HEK293 (cell line): Measurements from ENCODE around the gene KY.
"Not testable (repeated sequence)": the region's sequence is repeated elsewhere in the genome, so short reads cannot be mapped to it uniquely, and the experiment has no call there.

ENCODE experiments used
- CTCF ChIA-PET: fragments of 350-600 bp; formaldehyde crosslinking; extraction: SDS; loops from one replicate; lab custom pipeline; 2021; ENCODE audit warnings: antibody characterized with exemption; lab: Yijun Ruan, JAX
- POLR2A ChIA-PET: fragments of 300-600 bp; formaldehyde crosslinking; extraction: SDS; loops from one replicate; lab custom pipeline; 2020; ENCODE audit warnings: antibody characterized with exemption, inconsistent platforms; lab: Yijun Ruan, JAX
- H3K27ac ChIP-seq: fragments of 200-500 bp; sonication (Bioruptor generic); 2 replicates; pipeline ENCODE4 v1.5.1; 2014; ENCODE audit warnings: low read depth, low read length, control low read depth, inconsistent platforms; ENCODE audit errors: extremely low read depth
- H3K36me3 ChIP-seq, 2 experiments: fragments of 200-500 bp in 1 of 2; sonication (Bioruptor generic) in 1 of 2; 1 replicate in 1 of 2; 2 replicates in 1 of 2; pipeline ENCODE4 v1.5.1; 2014 to 2017; ENCODE audit warnings: inconsistent platforms in 2 of 2, low read length in 2 of 2; ENCODE audit not compliant: control insufficient read depth in 2 of 2, insufficient read depth in 1 of 2
- H3K4me1 ChIP-seq: fragments of 200-500 bp; sonication (Bioruptor generic); 2 replicates; pipeline ENCODE4 v1.5.1; 2014; ENCODE audit warnings: mild to moderate bottlenecking, low read length, inconsistent platforms; ENCODE audit not compliant: control insufficient read depth, insufficient read depth
- H3K4me3 ChIP-seq: 2 replicates; pipeline ENCODE4 v1.5.1; 2011; ENCODE audit warnings: low read depth, mild to moderate bottlenecking, control low read depth, low read length, moderate library complexity
- H3K9me3 ChIP-seq: fragments of 200-500 bp; sonication (Bioruptor generic); 2 replicates; pipeline ENCODE4 v1.5.1; 2014; ENCODE audit warnings: low read depth, low read length, inconsistent platforms; ENCODE audit not compliant: control insufficient read depth, insufficient read depth
- GLI4 ChIP-seq: fragments of 450-650 bp; formaldehyde crosslinking; IDR thresholded peaks from 2 replicates; pipeline ENCODE4 v1.5.1; 2016; ENCODE audit warnings: missing biosample characterization, missing genetic modification characterization
- GLIS1 ChIP-seq: fragments of 450-650 bp; formaldehyde crosslinking; IDR thresholded peaks from 2 replicates; pipeline ENCODE4 v1.5.1; 2016; ENCODE audit warnings: missing biosample characterization, missing genetic modification characterization
- MYNN ChIP-seq: fragments of 450-650 bp; formaldehyde crosslinking; IDR thresholded peaks from 2 replicates; pipeline ENCODE4 v1.5.1; 2016; ENCODE audit warnings: missing biosample characterization, missing genetic modification characterization, borderline replicate concordance
- SALL2 ChIP-seq: fragments of 450-650 bp; formaldehyde crosslinking; IDR thresholded peaks from 2 replicates; pipeline ENCODE4 v1.5.0; 2017; ENCODE audit warnings: missing biosample characterization, mild to moderate bottlenecking, missing genetic modification characterization, borderline replicate concordance
- ZBTB1 ChIP-seq: fragments of 450-650 bp; formaldehyde crosslinking; IDR thresholded peaks from 2 replicates; pipeline ENCODE4 v1.5.1; 2016; ENCODE audit warnings: missing biosample characterization, missing genetic modification characterization
- ZFP41 ChIP-seq: fragments of 450-650 bp; formaldehyde crosslinking; IDR thresholded peaks from 2 replicates; pipeline ENCODE4 v1.5.1; 2016; ENCODE audit warnings: missing biosample characterization, missing genetic modification characterization, borderline replicate concordance
- ZIC2 ChIP-seq: fragments of 450-650 bp; formaldehyde crosslinking; IDR thresholded peaks from 2 replicates; pipeline ENCODE4 v1.5.1; 2016; ENCODE audit warnings: missing biosample characterization, missing genetic modification characterization
- ZNF132 ChIP-seq: fragments of 450-650 bp; formaldehyde crosslinking; IDR thresholded peaks from 2 replicates; pipeline ENCODE4 v1.5.1; 2017; ENCODE audit warnings: missing biosample characterization, missing genetic modification characterization, borderline replicate concordance
- ZNF133 ChIP-seq: fragments of 450-650 bp; formaldehyde crosslinking; IDR thresholded peaks from 2 replicates; pipeline ENCODE4 v1.5.1; 2016; ENCODE audit warnings: missing biosample characterization, missing genetic modification characterization
- ZNF24 ChIP-seq: fragments of 450-650 bp; formaldehyde crosslinking; IDR thresholded peaks from 2 replicates; pipeline ENCODE4 v1.5.1; 2016; ENCODE audit warnings: missing biosample characterization, missing genetic modification characterization
- ZNF423 ChIP-seq: fragments of 450-650 bp; formaldehyde crosslinking; IDR thresholded peaks from 2 replicates; pipeline ENCODE4 v1.5.1; 2016; ENCODE audit warnings: missing biosample characterization, missing genetic modification characterization
- ZNF521 ChIP-seq: fragments of 450-650 bp; formaldehyde crosslinking; IDR thresholded peaks from 2 replicates; pipeline ENCODE4 v1.5.1; 2017; ENCODE audit warnings: missing biosample characterization, mild to moderate bottlenecking, missing genetic modification characterization
- ZNF555 ChIP-seq: fragments of 450-650 bp; formaldehyde crosslinking; conservative IDR thresholded peaks from 2 replicates; pipeline ENCODE4 v1.5.1; 2017; ENCODE audit warnings: missing biosample characterization, mild to moderate bottlenecking, missing genetic modification characterization, inconsistent platforms
- ZNF585B ChIP-seq: fragments of 450-650 bp; formaldehyde crosslinking; IDR thresholded peaks from 2 replicates; pipeline ENCODE4 v1.5.1; 2016; ENCODE audit warnings: missing biosample characterization, missing genetic modification characterization
- TF ChIP-seq, protein P1 (sequence below): fragments of 450-650 bp; formaldehyde crosslinking; IDR thresholded peaks from 2 replicates; pipeline ENCODE4 v1.5.1; 2017; ENCODE audit warnings: missing biosample characterization, missing genetic modification characterization
- TF ChIP-seq, protein P2 (sequence below): fragments of 450-650 bp; formaldehyde crosslinking; IDR thresholded peaks from 2 replicates; pipeline ENCODE4 v1.5.1; 2017; ENCODE audit warnings: missing biosample characterization, mild to moderate bottlenecking, missing genetic modification characterization, moderate library complexity
- TF ChIP-seq, protein P3 (sequence below): fragments of 450-650 bp; formaldehyde crosslinking; IDR thresholded peaks from 2 replicates; pipeline ENCODE4 v1.5.1; 2016; ENCODE audit warnings: missing biosample characterization, missing genetic modification characterization, low read depth
- TF ChIP-seq, protein P4 (sequence below): fragments of 450-650 bp; formaldehyde crosslinking; IDR thresholded peaks from 2 replicates; pipeline ENCODE4 v1.5.1; 2016; ENCODE audit warnings: missing biosample characterization, missing genetic modification characterization

Gene KY

DNA sequence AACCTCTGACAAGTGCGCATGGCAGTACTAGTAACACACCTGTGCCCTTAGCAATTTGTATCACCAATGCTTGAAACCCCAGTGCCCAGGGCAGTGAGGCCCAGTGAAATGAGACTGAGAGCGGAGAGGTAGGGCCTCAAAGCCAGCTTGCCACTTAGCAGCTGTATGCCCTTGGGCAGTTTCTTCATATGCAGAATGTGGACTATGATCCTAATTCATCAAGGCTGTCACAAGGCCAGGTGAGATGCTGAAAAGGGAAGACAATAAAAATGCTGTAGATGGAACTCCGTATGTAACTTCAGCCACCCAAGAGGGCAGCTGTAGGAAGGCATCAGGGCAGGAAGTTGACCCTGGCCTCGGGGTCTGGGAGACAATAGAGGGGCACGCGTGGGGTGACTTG lies 74.4 kb downstream of the KY start (continued):
- TF ChIP-seq SALL2 (tag by site-specific recombination) (no peak), GLI4 (tag by site-specific recombination) (no peak), ZBTB1 (tag by site-specific recombination) (no peak), ZNF133 (tag by site-specific recombination) (no peak), ZNF423 (tag by site-specific recombination) (no peak), ZNF555 (tag by site-specific recombination) (no peak), ZNF24 (tag by site-specific recombination) (no peak), MYNN (no peak)
- TF ChIP-seq, protein P1, sequence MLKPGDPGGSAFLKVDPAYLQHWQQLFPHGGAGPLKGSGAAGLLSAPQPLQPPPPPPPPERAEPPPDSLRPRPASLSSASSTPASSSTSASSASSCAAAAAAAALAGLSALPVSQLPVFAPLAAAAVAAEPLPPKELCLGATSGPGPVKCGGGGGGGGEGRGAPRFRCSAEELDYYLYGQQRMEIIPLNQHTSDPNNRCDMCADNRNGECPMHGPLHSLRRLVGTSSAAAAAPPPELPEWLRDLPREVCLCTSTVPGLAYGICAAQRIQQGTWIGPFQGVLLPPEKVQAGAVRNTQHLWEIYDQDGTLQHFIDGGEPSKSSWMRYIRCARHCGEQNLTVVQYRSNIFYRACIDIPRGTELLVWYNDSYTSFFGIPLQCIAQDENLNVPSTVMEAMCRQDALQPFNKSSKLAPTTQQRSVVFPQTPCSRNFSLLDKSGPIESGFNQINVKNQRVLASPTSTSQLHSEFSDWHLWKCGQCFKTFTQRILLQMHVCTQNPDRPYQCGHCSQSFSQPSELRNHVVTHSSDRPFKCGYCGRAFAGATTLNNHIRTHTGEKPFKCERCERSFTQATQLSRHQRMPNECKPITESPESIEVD (tag by site-specific recombination): no peak
- TF ChIP-seq, protein P2, sequence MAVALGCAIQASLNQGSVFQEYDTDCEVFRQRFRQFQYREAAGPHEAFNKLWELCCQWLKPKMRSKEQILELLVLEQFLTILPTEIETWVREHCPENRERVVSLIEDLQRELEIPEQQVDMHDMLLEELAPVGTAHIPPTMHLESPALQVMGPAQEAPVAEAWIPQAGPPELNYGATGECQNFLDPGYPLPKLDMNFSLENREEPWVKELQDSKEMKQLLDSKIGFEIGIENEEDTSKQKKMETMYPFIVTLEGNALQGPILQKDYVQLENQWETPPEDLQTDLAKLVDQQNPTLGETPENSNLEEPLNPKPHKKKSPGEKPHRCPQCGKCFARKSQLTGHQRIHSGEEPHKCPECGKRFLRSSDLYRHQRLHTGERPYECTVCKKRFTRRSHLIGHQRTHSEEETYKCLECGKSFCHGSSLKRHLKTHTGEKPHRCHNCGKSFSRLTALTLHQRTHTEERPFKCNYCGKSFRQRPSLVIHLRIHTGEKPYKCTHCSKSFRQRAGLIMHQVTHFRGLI (tag by site-specific recombination): no peak
- TF ChIP-seq, all 188 proteins: peak for 0

DNA sequence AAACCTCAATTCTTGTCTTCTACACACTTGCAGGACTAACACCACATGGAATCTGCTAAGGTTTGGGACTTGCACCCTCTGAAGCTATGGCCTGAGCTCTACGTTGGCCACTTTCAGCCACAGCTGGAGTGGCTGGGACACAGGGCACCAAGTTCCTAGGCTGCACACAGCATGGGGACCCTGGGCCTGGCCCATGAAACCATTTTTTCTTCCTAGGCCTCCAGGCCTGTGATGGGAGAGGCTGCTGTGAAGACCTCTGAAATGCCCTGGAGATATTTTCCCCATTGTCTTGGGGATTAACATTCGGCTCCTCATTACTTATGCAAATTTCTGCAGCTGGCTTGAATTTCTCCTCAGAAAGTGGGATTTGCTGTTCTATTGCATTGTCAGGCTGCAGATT lies 80.9 kb downstream of the KY start:
- TF ChIP-seq ZNF585B (tag by site-specific recombination): peak; percentile 82
- H3K27ac ChIP-seq, H3K4me3 ChIP-seq, H3K4me1 ChIP-seq, H3K36me3 ChIP-seq, H3K9me3 ChIP-seq, CTCF ChIA-PET, POLR2A ChIA-PET: not testable (repeated sequence)

DNA sequence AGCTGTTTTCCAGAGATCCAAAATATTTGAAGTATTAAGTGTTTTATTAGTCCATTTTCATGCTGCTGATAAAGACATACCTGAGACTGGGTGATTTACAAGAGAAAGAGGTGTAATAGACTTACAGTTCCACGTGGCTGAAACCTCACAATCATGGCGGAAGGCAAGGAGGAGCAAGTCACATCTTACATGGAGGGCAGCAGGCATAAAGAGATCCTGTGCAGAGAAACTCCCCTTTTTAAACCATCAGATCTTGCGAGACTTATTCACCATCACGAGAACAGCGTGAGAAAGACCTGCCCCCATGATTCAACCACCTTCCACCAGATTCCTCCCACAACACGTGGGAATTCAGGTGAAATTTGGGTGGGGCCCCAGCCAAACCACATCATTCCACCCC lies 82.0 kb downstream of the KY start:
- H3K4me1 ChIP-seq: no peaks in the 10 kb centered on the region
- POLR2A ChIA-PET: no interaction called here
- no peaks in the 10 kb centered on the region for H3K9me3 ChIP-seq
- no peak overlapping the region for H3K27ac ChIP-seq
- CTCF ChIA-PET: no interaction called here
- TF ChIP-seq, protein P1 (tag by site-specific recombination): no peak
- TF ChIP-seq ZNF132 (tag by site-specific recombination) (no peak), GLIS1 (no peak), ZIC2 (tag by site-specific recombination) (no peak), ZFP41 (tag by site-specific recombination) (no peak), ZNF521 (tag by site-specific recombination) (no peak)
- TF ChIP-seq, protein P3, sequence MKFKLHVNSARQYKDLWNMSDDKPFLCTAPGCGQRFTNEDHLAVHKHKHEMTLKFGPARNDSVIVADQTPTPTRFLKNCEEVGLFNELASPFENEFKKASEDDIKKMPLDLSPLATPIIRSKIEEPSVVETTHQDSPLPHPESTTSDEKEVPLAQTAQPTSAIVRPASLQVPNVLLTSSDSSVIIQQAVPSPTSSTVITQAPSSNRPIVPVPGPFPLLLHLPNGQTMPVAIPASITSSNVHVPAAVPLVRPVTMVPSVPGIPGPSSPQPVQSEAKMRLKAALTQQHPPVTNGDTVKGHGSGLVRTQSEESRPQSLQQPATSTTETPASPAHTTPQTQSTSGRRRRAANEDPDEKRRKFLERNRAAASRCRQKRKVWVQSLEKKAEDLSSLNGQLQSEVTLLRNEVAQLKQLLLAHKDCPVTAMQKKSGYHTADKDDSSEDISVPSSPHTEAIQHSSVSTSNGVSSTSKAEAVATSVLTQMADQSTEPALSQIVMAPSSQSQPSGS: no peak
- TF ChIP-seq, protein P4, sequence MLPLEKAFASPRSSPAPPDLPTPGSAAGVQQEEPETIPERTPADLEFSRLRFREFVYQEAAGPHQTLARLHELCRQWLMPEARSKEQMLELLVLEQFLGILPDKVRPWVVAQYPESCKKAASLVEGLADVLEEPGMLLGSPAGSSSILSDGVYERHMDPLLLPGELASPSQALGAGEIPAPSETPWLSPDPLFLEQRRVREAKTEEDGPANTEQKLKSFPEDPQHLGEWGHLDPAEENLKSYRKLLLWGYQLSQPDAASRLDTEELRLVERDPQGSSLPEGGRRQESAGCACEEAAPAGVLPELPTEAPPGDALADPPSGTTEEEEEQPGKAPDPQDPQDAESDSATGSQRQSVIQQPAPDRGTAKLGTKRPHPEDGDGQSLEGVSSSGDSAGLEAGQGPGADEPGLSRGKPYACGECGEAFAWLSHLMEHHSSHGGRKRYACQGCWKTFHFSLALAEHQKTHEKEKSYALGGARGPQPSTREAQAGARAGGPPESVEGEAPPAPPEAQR (tag by site-specific recombination): no peak
- H3K4me3 ChIP-seq: no peak overlapping the region
- H3K36me3 ChIP-seq: no peaks in the 10 kb centered on the region
